H54 (cell line): ENCODE results near the gene DAP.
A peak's percentile ranks its signal among the peaks of the same experiment; 100 is the strongest.
"Not testable (repeated sequence)": the region's sequence is repeated elsewhere in the genome, so short reads cannot be mapped to it uniquely, and the experiment has no call there.

ENCODE experiments used
- DNase-seq: peaks from one replicate; pipeline ENCODE4 v3.0.0; 2011; ENCODE audit warnings: low spot score, mixed read lengths; ENCODE audit not compliant: insufficient read length
- FAIRE-seq: peaks from 3 replicates; lab custom pipeline; 2011; peaks lifted over from hg19 to GRCh38; lab: Jason Lieb, UNC
- POLR2A ChIP-seq: IDR thresholded peaks from 2 replicates; pipeline ENCODE4 v1.6.1; 2011; ENCODE audit warnings: low read depth, mild to moderate bottlenecking, low read length

Gene DAP

GRCh38 chr5:10719965-10720364 is 41.1 kb downstream of the DAP start:
- no peak for TF ChIP-seq POLR2A
- peak; percentile 44 for DNase-seq
- FAIRE-seq = peak; percentile 95

GRCh38 chr5:10718617-10719016 is 42.4 kb downstream of the DAP start:
- FAIRE-seq, DNase-seq: not testable (repeated sequence)

GRCh38 chr5:10716825-10717224 is 44.2 kb downstream of the DAP start:
- not testable (repeated sequence) for FAIRE-seq, DNase-seq

- FAIRE-seq (no peak), DNase-seq (no peak)
- TF ChIP-seq POLR2A = no peak
These were observed 45.3 kb downstream of the DAP start for GRCh38 chr5:10715605-10716290.

GRCh38 chr5:10712574-10713366 is 48.3 kb downstream of the DAP start:
- no peak for TF ChIP-seq POLR2A
- DNase-seq (no peak), FAIRE-seq (no peak)

- TF ChIP-seq POLR2A = no peak
- no peak for DNase-seq
- FAIRE-seq = no peak
These were observed 49.5 kb downstream of the DAP start for GRCh38 chr5:10711562-10711961.

- DNase-seq = no peak
- no peak for FAIRE-seq
- TF ChIP-seq POLR2A = no peak
These were observed 50.4 kb downstream of the DAP start for GRCh38 chr5:10710513-10711128.

- TF ChIP-seq POLR2A = no peak
These were observed 51.1 kb downstream of the DAP start for GRCh38 chr5:10709933-10710332.

GRCh38 chr5:10709409-10709808 is 51.6 kb downstream of the DAP start:
- DNase-seq (no peak), FAIRE-seq (no peak)
- TF ChIP-seq POLR2A = no peak

More at GRCh38 chr5:10709933-10710332, 51.1 kb downstream of the DAP start:
- FAIRE-seq (no peak), DNase-seq (no peak)

GRCh38 chr5:10708189-10708944 is 52.7 kb downstream of the DAP start:
- DNase-seq (no peak), FAIRE-seq (no peak)
- TF ChIP-seq POLR2A = no peak

GRCh38 chr5:10707198-10708142 is 53.6 kb downstream of the DAP start:
- no peak for TF ChIP-seq POLR2A
- DNase-seq = no peak
- FAIRE-seq = peak; percentile 64

GRCh38 chr5:10706326-10706725 is 54.7 kb downstream of the DAP start:
- DNase-seq (no peak), FAIRE-seq (no peak)
- no peak for TF ChIP-seq POLR2A

GRCh38 chr5:10705747-10706146 is 55.3 kb downstream of the DAP start:
- no peak for TF ChIP-seq POLR2A
- FAIRE-seq (no peak), DNase-seq (no peak)
